Lower lobe of right lung (tissue), 2 donors: ENCODE data around the gene STK24. TPM values are rescaled to one million over a fixed set of nuclear protein-coding genes. Genes with fewer than 3 reads are reported as not detected.

Experiments
- ATAC-seq, 2 donors: fragments of 200-7000 bp; cut with Tn5 transposase; one replicate each; pipeline ENCODE4 v1.9.1; 2020 to 2022; ENCODE audit warnings: mild to moderate bottlenecking in 2 of 2, moderate library complexity in 2 of 2
- DNase-seq: peaks from one replicate; pipeline ENCODE4 v3.0.0-alpha.2; 2020
- H3K27ac ChIP-seq: fragments of 200-600 bp; one replicate; pipeline ENCODE4 v1.8.0; 2022
- H3K27me3 ChIP-seq: fragments of 200-600 bp; one replicate; pipeline ENCODE4 v1.8.0; 2022; ENCODE audit warnings: low read depth
- H3K36me3 ChIP-seq: fragments of 200-600 bp; one replicate; pipeline ENCODE4 v1.8.0; 2022; ENCODE audit warnings: mild to moderate bottlenecking
- H3K4me1 ChIP-seq: fragments of 200-600 bp; one replicate; pipeline ENCODE4 v1.8.0; 2022
- H3K4me3 ChIP-seq: fragments of 200-600 bp; one replicate; pipeline ENCODE4 v1.8.0; 2022; ENCODE audit warnings: mild to moderate bottlenecking
- H3K9me3 ChIP-seq: fragments of 200-600 bp; one replicate; pipeline ENCODE4 v1.8.0; 2022
- intact Hi-C: fragments of 100-400 bp; cut with DNase I; formaldehyde crosslinking; loops from one replicate; pipeline ENCODE4 v1.11.0; 2022
- total RNA-seq: library from RNA; stranded (reverse); fragmentation: NEBNext Ultra II Directional; extraction: Animal tissue kit (Norgen Biotek cat#: 25700); gene quantifications from one replicate; pipeline ENCODE4 v1.2.1, GENCODE V29; 2021
- TF ChIP-seq, protein P1 (sequence below): fragments of 200-600 bp; IDR thresholded peaks from one replicate; pipeline ENCODE4 v1.8.0; 2022; ENCODE audit warnings: antibody characterized with exemption, mild to moderate bottlenecking
- donor health status: DM: no; HTN: yes; CAD: no; lungs with severe emphysema.

Gene STK24
- total RNA-seq, 1 donor from 2014 or later, result 94.5 TPM

DNA sequence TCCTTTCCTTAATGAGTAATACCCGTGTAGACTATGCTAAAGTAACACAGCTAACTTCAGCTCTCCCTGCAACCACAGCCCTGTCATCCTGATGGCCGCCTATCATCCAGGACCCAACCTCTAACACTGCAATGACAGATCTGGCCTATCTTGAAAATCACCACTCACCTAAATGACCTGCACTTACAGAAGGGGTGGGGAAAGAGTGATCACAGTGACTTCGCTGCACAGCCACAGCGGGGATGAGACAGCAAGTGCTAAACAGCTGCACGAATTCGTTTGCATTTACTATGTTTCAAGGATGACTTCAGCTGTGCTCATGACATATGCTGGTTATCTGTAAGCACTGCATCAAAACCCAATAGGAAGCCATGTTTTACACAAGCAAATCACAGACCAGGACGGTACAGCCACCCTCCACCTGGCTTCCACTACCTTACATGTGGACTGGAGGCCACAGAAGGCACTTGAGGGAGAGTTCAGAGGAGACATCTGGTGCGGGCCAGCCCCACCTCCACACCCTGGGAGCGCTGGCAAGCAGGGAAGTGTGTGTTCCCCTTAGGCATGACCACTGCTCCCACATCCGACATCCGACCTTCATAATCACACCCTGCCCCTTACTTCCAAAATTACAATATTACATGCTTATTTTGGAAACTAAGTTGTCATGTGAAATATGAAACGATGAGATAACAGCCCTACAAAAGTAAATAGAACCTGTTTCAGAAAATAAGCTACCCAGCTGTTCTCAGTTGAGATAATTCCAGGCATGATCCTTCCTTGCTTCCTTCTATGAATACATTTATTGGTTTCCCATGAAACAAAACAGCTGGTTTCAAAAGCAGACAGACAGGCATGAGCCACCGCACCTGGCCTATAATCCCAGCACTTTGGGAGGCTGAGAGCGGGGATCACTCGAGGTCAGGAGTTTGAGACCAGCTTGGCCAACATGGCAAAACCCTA lies 95.7 kb downstream of the STK24 start:
- Histone ChIP-seq H3K4me3 (no peak overlapping the region), H3K27me3 (no peaks in the 10 kb centered on the region), H3K9me3 (no peaks in the 10 kb centered on the region), H3K27ac (no peak overlapping the region), H3K4me1 (peaks cover 85% of the 10 kb centered on the region), H3K36me3 (peaks cover 6% of the 10 kb centered on the region)
- intact Hi-C loops, result no loop called here
- ATAC-seq, result no peak
- DNase-seq, result no peak
- TF ChIP-seq, protein P1, sequence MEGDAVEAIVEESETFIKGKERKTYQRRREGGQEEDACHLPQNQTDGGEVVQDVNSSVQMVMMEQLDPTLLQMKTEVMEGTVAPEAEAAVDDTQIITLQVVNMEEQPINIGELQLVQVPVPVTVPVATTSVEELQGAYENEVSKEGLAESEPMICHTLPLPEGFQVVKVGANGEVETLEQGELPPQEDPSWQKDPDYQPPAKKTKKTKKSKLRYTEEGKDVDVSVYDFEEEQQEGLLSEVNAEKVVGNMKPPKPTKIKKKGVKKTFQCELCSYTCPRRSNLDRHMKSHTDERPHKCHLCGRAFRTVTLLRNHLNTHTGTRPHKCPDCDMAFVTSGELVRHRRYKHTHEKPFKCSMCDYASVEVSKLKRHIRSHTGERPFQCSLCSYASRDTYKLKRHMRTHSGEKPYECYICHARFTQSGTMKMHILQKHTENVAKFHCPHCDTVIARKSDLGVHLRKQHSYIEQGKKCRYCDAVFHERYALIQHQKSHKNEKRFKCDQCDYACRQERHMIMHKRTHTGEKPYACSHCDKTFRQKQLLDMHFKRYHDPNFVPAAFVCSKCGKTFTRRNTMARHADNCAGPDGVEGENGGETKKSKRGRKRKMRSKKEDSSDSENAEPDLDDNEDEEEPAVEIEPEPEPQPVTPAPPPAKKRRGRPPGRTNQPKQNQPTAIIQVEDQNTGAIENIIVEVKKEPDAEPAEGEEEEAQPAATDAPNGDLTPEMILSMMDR, result no peak

DNA sequence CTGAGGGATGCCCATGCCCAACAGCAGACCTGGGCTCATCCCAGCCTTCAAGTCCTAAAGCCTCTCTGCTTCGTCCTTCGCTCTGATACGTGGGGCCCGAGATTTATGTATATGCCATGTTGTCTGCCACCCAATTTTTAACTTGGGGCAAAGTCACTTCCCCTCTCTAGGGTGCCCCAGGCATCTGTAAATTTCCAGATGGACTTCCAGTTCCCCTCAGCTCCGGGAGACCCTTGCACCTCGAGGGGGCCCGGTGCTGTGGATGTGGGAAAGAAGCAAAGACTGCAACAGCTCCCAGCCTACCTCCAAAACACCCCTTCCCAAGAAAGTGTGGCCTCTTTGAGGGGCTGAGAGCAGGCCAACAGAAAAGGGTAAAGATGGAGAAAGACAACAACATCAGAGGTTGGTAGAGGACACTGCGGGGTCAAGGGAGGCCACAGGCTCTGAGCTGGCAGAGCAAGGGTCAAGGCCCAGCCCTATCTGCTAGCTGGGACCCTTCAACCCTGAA lies 97.4 kb downstream of the STK24 start:
- Histone ChIP-seq H3K4me1 (peaks cover 81% of the 10 kb centered on the region), H3K27ac (no peak overlapping the region), H3K36me3 (peaks cover 12% of the 10 kb centered on the region), H3K9me3 (no peaks in the 10 kb centered on the region), H3K4me3 (no peak overlapping the region), H3K27me3 (no peaks in the 10 kb centered on the region)
- ATAC-seq, result no peak
- intact Hi-C loops, result loop anchor here (10.0 kb wide), 1 partner anchor 95 kb away; the partner anchor contains the start of gene STK24
- TF ChIP-seq, protein P1, result no peak
- no peak for DNase-seq

DNA sequence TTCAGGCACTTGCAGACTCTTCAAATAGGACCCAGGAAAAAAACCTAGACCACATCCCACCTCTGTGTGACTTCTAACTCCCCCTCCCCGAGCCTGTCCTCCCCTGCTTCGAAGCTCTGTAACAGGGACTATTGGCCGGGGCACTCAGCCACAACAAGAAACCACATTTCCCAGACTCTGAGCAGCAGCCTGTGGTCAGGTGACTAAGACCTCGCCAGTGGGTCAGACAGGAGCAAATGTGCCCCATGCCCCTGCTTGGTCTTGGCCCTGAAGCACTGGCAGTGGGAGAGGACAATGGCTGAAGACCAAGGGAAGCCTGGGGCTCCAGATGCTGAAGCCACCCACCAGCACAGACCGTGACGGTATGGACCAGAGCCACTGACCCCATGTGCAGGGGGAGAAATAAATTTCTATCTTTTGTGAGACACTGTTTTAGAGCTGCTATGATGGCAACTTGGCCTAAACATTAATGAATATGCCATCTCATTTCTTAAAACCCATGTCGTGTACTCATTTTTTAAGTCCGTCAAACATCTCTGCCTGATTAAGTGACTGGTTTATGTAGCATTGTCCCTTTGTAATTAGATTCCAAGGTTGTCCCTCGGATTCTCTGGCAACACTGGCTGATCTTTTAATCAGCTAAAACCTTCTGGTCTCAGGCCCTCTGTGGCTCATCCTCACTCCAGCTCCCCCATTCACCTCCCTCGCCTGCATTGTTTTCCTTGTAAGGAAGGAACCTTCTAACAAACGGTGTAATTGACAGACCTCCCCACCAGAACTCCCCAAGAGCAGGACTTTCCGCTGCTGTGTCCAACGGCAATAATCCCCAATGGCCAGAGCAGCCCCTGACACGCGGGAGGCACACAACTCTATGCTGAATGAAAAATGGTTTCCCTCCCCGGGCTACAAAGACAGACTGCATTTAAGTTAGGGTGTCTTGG lies 98.4 kb downstream of the STK24 start:
- TF ChIP-seq, protein P1, result no peak
- intact Hi-C loops, result loop anchor here (10.0 kb wide), 1 partner anchor 96 kb away; the partner anchor contains the start of gene STK24
- no peak for DNase-seq
- H3K9me3 ChIP-seq, result no peaks in the 10 kb centered on the region
- no peak overlapping the region for H3K4me3 ChIP-seq
- ATAC-seq, result no peak
- peaks cover 70% of the 10 kb centered on the region for H3K4me1 ChIP-seq
- peaks cover 23% of the 10 kb centered on the region for H3K36me3 ChIP-seq
- H3K27me3 ChIP-seq, result no peaks in the 10 kb centered on the region
- H3K27ac ChIP-seq, result no peak overlapping the region

DNA sequence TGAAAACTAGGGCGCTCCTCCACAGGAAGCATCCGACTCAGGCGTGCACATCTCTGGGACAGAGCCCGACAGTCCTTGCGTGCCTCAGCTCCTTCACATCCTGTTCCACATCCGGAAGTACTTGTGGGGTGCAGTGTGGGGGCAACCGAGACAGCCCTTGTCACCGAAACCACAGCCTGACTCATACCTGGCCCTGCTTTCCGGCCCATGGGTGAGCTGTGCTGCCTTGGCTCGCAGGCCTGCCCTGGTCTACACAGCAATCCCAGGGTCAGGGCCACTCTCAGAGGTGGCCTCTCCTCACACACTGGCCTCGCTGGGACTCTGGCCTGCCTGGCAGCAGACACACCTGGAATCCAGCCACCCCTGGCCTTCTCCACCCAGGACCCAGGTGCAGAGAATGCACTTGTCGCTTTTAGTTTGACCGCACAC lies 100.4 kb downstream of the STK24 start:
- H3K27me3 ChIP-seq, result no peaks in the 10 kb centered on the region
- intact Hi-C loops, result loop anchor here (10.0 kb wide), 1 partner anchor 98 kb away; the partner anchor contains the start of gene STK24
- peaks cover 54% of the 10 kb centered on the region for H3K4me1 ChIP-seq
- no peaks in the 10 kb centered on the region for H3K9me3 ChIP-seq
- no peak overlapping the region for H3K4me3 ChIP-seq
- ATAC-seq (peak; percentile 80 to 90), DNase-seq (peak; percentile 71)
- H3K36me3 ChIP-seq, result peaks cover 34% of the 10 kb centered on the region
- peak overlapping the region; percentile 60 for H3K27ac ChIP-seq
- TF ChIP-seq, protein P1, result no peak

DNA sequence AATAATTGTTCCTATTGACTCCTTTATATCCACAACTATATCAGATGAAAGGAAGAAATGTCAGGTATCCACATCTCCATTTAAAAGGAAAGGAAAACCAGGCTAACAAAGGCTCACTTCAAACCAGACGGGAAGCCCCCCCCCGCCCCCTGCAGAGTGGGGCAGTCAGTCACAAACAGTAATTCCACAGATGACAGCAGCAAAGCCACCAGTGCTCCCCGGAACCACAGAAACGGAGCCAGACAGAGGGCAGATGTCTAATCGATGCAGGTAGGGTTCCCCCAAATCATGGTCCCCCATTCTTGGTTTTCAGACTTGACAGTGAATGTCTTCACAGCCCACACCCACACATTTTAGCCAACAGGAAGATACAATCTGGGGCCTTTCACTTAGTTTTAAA lies 100.8 kb downstream of the STK24 start:
- H3K27me3 ChIP-seq, result no peaks in the 10 kb centered on the region
- intact Hi-C loops, result loop anchor here (10.0 kb wide), 1 partner anchor 99 kb away; the partner anchor contains the start of gene STK24
- H3K9me3 ChIP-seq, result no peaks in the 10 kb centered on the region
- peaks cover 34% of the 10 kb centered on the region for H3K36me3 ChIP-seq
- DNase-seq (no peak), ATAC-seq (peak in 1 of 2 donors; percentile 2)
- peak overlapping the region; percentile 60 for H3K27ac ChIP-seq
- H3K4me1 ChIP-seq, result peaks cover 50% of the 10 kb centered on the region
- TF ChIP-seq, protein P1, result no peak
- no peak overlapping the region for H3K4me3 ChIP-seq
